Muscle of back (tissue), 10 donors: ENCODE results near the gene SPATA32. TPM values are rescaled to one million over a fixed set of nuclear protein-coding genes. Genes with fewer than 3 reads are reported as not detected.

Experiments
- polyA plus RNA-seq, 10 donors: library from polyadenylated mRNA; unstranded; fragments of 120-200 nt; gene quantifications; one replicate each; pipeline ENCODE4 v1.2.1, GENCODE V29; 2013; ENCODE audit not compliant: insufficient read length in 10 of 10

SPATA32 gene
- polyA plus RNA-seq, 10 donors: 0.14 TPM; not detected in 9

Other genes starting within 250 kb of the SPATA32 start
- gene DCAKD, start 210.5 kb downstream of the SPATA32 start, polyA plus RNA-seq: 10 to 100 TPM; 25.3 to 33.8 (median 27.1) TPM
- 10 to 100 TPM; 31.8 to 49.7 (median 38.3) TPM for gene NMT1, start 200.8 kb downstream of the SPATA32 start, polyA plus RNA-seq
- 10 to 100 TPM; 20.3 to 38.5 (median 32.2) TPM for gene PLCD3, start 129.6 kb downstream of the SPATA32 start, polyA plus RNA-seq
- 1 to 10 TPM; 3.9 to 7.0 (median 5.3) TPM for gene ACBD4, start 126.4 kb downstream of the SPATA32 start, polyA plus RNA-seq
- 10 to 100 TPM; 16.6 to 26.6 (median 21.5) TPM for gene HEXIM1, start 113.6 kb downstream of the SPATA32 start, polyA plus RNA-seq
- gene HEXIM2, start 100.2 kb downstream of the SPATA32 start, polyA plus RNA-seq: 1 to 10 TPM; 4.9 to 9.4 (median 7.3) TPM
- gene FMNL1, start 40.2 kb downstream of the SPATA32 start, polyA plus RNA-seq: 10 to 100 TPM in 1 of 10 donors, 1 to 10 TPM in 9; 4.0 to 17.9 (median 5.7) TPM
- 1 to 10 TPM; 5.3 to 8.9 (median 8.0) TPM for gene MAP3K14, start 54.9 kb upstream of the SPATA32 start, polyA plus RNA-seq
- 10 to 100 TPM in 5 of 10 donors, 1 to 10 TPM in 5; 7.4 to 14.8 (median 10.0) TPM for gene ARHGAP27, start 170.8 kb upstream of the SPATA32 start, polyA plus RNA-seq
- gene PLEKHM1, start 228.6 kb upstream of the SPATA32 start, polyA plus RNA-seq: 10 to 100 TPM in 6 of 10 donors, 1 to 10 TPM in 4; 7.1 to 14.8 (median 10.7) TPM